Lower lobe of right lung (tissue), 2 donors: ENCODE results near the gene MINPP1. TPM values are rescaled to one million over a fixed set of nuclear protein-coding genes. Genes with fewer than 3 reads are reported as not detected.
A peak's percentile ranks its signal among the peaks of the same experiment; 100 is the strongest.

Source experiments
- ATAC-seq, 2 donors: fragments of 200-7000 bp; cut with Tn5 transposase; one replicate each; pipeline ENCODE4 v1.9.1; 2020 to 2022; ENCODE audit warnings: mild to moderate bottlenecking in 2 of 2, moderate library complexity in 2 of 2
- DNase-seq: peaks from one replicate; pipeline ENCODE4 v3.0.0-alpha.2; 2020
- H3K27ac ChIP-seq: fragments of 200-600 bp; one replicate; pipeline ENCODE4 v1.8.0; 2022
- H3K27me3 ChIP-seq: fragments of 200-600 bp; one replicate; pipeline ENCODE4 v1.8.0; 2022; ENCODE audit warnings: low read depth
- H3K36me3 ChIP-seq: fragments of 200-600 bp; one replicate; pipeline ENCODE4 v1.8.0; 2022; ENCODE audit warnings: mild to moderate bottlenecking
- H3K4me1 ChIP-seq: fragments of 200-600 bp; one replicate; pipeline ENCODE4 v1.8.0; 2022
- H3K4me3 ChIP-seq: fragments of 200-600 bp; one replicate; pipeline ENCODE4 v1.8.0; 2022; ENCODE audit warnings: mild to moderate bottlenecking
- H3K9me3 ChIP-seq: fragments of 200-600 bp; one replicate; pipeline ENCODE4 v1.8.0; 2022
- CTCF ChIP-seq: fragments of 200-600 bp; IDR thresholded peaks from one replicate; pipeline ENCODE4 v1.8.0; 2022; ENCODE audit warnings: antibody characterized with exemption, mild to moderate bottlenecking
- intact Hi-C: fragments of 100-400 bp; cut with DNase I; formaldehyde crosslinking; loops from one replicate; pipeline ENCODE4 v1.11.0; 2022
- total RNA-seq: library from RNA; stranded (reverse); fragmentation: NEBNext Ultra II Directional; extraction: Animal tissue kit (Norgen Biotek cat#: 25700); gene quantifications from one replicate; pipeline ENCODE4 v1.2.1, GENCODE V29; 2021
- donor health status: DM: no; HTN: yes; CAD: no; lungs with severe emphysema.

MINPP1 gene
- total RNA-seq, 1 donor from 2014 or later = 15.6 TPM

GRCh38 chr10:87500646-87501048 is 4.0 kb upstream of the MINPP1 start:
- H3K27ac ChIP-seq = no peak overlapping the region
- H3K4me1 ChIP-seq = peaks cover under 1% of the 10 kb centered on the region
- no peak for TF ChIP-seq CTCF
- H3K27me3 ChIP-seq = no peaks in the 10 kb centered on the region
- no peak overlapping the region for H3K4me3 ChIP-seq
- H3K36me3 ChIP-seq = no peaks in the 10 kb centered on the region
- DNase-seq (no peak), ATAC-seq (no peak)
- intact Hi-C loops = no loop called here
- H3K9me3 ChIP-seq = no peaks in the 10 kb centered on the region

GRCh38 chr10:87503401-87503800 is 1.3 kb upstream of the MINPP1 start:
- Histone ChIP-seq H3K27ac (no peak overlapping the region), H3K27me3 (no peaks in the 10 kb centered on the region), H3K36me3 (peaks cover 4% of the 10 kb centered on the region), H3K9me3 (no peaks in the 10 kb centered on the region), H3K4me1 (peaks cover 18% of the 10 kb centered on the region), H3K4me3 (no peak overlapping the region)
- DNase-seq = no peak
- intact Hi-C loops = no loop called here
- ATAC-seq = no peak
- no peak for TF ChIP-seq CTCF

- Histone ChIP-seq H3K36me3 (peaks cover 9% of the 10 kb centered on the region), H3K9me3 (no peaks in the 10 kb centered on the region), H3K4me1 (peaks cover 18% of the 10 kb centered on the region), H3K4me3 (peak overlapping the region; percentile 73), H3K27me3 (no peaks in the 10 kb centered on the region), H3K27ac (peak overlapping the region; percentile 77)
- no peak for TF ChIP-seq CTCF
- intact Hi-C loops = no loop called here
- DNase-seq (no peak), ATAC-seq (no peak)
Observed at GRCh38 chr10:87503886-87504285, 807 bp upstream of the MINPP1 start.

GRCh38 chr10:87504307-87504639 is 420 bp upstream of the MINPP1 start:
- H3K27ac ChIP-seq = peak overlapping the region; percentile 77
- intact Hi-C loops = no loop called here
- ATAC-seq = no peak
- no peaks in the 10 kb centered on the region for H3K27me3 ChIP-seq
- no peak for DNase-seq
- peaks cover 18% of the 10 kb centered on the region for H3K4me1 ChIP-seq
- TF ChIP-seq CTCF = no peak
- peaks cover 13% of the 10 kb centered on the region for H3K36me3 ChIP-seq
- H3K4me3 ChIP-seq = peak overlapping the region; percentile 73
- H3K9me3 ChIP-seq = no peaks in the 10 kb centered on the region

- peak; percentile 51 for TF ChIP-seq CTCF
- Histone ChIP-seq H3K36me3 (peaks cover 26% of the 10 kb centered on the region), H3K27ac (peak overlapping the region; percentile 77), H3K4me3 (peak overlapping the region; percentile 73), H3K4me1 (peaks cover 18% of the 10 kb centered on the region), H3K27me3 (no peaks in the 10 kb centered on the region), H3K9me3 (no peaks in the 10 kb centered on the region)
- DNase-seq (peak; percentile 71), ATAC-seq (peak; percentile 90 to 93)
- intact Hi-C loops = no loop called here
Observed at GRCh38 chr10:87505366-87506111, 846 bp downstream of the MINPP1 start.
